ENCODE data around the gene ENOX1.
"Not testable (repeated sequence)": the region's sequence is repeated elsewhere in the genome, so short reads cannot be mapped to it uniquely, and the experiment has no call there.

ENOX1 gene

DNA sequence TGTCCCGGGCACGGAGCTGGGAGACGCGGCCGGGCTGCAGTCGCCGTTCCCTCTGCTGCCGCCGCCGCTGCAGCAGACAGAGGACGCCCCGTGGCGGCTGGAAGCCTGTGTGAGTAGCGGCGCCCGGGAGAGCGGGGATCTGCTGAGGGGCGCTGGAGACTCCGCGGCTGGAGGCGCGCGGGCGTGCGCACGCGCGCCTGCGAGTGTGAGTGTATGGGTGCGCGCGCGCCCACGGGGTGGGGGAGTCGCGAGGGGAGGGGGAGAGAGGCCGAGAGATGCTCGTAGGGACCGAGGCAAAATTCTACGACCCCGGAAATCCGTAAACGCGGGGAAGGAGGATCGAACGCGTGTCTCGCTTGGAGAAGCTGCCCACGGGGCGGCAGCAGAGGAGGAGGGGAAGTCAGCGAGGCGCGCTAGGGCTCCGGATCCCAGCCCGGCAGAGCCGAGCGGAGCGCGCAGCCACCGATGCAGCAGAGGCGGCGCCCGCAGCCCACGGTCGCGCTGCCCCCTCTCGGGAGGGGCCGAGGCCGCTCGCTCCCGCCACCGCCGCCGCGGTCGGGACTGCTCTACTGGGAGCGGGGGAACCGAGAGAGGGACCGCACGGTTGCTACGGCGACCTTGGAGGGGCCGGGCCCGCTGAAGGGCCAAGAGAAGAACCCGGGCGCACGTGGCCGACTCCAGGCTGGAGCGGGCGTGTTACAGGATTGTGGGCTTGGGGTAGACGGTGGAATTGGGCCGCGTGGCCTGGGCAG, at the start of gene ENOX1:
TSS of gene ENOX1 (minus strand) at position 207 of the 752 bp plus-strand sequence.
- peak; percentile 70 for DNase-seq (ENCODE audit: low spot score)

DNA sequence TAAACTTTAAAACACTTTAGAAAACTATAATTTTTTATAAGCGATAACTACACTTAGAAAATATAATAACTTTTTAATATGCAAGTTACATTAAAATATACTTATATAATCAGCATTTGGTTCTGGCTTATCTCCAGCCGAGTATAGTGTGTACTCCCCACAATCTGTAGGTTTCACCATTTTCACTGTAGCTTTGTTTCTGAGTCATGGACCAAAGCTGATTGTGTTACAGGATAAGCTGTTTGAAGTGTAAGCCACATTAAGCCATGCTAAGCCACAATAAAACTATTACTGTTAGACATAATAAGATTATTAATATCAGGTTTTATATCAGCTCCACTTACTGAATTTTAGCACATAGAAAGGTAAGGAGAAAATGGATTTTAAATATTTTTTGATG, 48.9 kb upstream of the ENOX1 start:
- DNase-seq (ENCODE audit: low spot score): no peak

DNA sequence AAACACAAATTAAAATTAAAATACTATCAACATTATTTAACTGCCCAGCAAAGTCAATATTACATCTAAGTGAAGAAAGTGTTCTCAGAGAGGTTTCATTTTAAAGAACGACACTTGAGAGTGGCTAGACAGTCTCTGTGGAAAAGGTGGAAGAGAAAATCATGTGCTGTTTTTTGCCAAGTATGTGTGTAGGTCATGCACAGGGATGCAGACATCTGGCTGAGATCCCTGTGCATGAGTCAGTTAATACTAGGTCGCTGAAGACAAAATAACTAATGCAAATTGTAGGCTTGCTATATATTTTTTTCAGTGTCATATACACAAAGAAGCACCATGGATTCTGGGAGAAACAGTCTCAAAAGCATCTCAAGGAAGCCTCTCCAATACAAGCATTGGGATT, 44.3 kb upstream of the ENOX1 start:
- no peak for DNase-seq (ENCODE audit: low spot score)

DNA sequence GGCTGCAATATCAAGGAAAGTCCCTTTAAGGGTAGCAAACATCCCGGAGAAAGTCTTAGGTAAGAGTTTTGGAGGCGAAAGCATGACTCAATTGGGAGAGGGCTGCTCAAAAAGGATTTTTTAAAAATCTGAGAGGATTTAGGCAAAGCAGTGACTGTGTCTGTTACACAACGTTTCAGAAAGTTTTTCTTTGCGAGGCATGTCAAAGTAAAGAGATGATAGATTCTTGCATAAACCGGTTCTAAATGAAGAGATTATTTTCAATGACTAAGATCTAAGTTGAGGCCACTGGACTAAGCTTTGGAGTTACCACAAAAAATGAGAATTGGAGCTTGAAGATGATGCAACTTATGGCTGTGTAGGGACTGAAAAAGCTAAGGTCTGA, 43.7 kb upstream of the ENOX1 start:
- no peak for DNase-seq (ENCODE audit: low spot score)

DNA sequence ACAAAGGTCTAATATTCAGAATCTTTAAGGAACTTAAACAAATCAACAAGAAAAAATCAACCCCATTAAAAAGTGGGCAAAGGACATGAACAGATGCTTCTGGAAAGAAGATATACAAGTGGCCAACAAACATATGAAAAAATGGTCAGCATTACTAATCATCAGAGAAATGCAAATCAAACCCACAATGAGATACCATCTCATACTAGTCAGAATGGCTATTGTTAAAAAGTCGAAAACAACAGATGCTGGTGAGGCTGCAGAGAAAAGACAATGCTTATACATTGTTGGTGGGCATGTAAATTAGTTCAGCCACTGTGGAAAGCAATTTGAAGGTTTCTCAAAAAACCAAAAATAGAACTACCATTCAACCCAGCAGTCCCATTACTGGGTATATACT, 37.9 kb upstream of the ENOX1 start:
- DNase-seq (ENCODE audit: low spot score): not testable (repeated sequence)

DNA sequence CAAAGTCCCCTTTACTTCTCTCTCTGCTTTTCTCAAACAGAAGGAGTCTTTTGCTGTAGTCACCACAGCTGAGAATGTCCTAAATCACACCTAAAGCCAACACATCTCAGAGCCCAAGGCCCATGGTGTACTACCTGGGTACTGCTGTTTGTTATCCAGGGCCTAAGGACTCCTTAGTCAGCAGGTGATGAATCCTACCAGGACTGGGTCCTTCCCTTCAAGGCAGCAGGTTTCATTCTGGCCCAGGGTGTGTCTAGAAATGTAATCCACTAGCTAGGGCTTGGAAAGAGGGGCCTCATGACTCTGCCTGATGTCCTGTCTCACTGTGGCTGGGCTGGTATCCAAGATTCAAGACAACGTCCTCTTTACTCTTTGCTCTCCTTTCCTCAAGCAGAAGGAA, 36.2 kb upstream of the ENOX1 start:
- DNase-seq (ENCODE audit: low spot score): no peak

DNA sequence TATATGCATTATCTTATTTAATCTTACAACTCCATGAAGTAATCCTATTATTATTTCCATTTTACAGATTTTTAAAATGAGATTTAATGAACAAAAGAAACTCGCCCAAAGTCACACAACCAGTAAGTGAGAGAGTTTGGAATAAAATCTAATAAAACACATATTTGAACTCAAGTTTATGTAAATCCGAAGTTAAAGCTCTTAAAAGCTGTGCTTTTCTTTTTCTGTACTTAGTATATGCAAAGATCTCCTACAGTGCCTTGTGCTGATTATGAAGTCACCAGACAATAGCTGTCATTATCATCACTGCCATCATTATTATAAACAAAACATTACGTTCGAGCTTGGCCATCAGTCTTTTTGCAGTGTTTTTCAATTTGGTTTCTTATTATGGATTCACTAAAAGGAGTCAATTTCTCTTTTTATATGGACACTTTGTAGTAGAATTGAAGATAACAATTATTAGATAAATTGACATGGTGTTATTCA, 29.7 kb upstream of the ENOX1 start:
- no peak for DNase-seq (ENCODE audit: low spot score)

DNA sequence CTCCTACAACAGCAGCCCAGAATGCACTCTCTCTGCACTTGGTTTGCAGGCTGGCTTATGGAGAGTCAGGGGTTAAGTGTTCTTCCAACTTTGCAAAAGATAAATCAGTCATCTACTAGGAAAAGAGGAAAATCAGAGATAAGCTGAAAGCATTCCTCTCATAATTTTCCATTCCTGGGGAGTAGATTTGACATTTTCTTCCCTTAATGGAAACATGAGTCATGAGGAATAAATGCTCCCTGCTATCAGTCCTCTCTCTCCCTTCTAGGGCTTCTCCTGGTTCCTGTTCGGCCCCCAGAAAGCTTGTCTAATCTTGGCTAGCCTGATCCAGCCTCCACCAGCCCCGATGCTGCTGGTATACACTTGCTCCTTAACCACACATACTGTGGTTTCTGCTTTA, 28.4 kb upstream of the ENOX1 start:
- peak; percentile 37 for DNase-seq (ENCODE audit: low spot score)

DNA sequence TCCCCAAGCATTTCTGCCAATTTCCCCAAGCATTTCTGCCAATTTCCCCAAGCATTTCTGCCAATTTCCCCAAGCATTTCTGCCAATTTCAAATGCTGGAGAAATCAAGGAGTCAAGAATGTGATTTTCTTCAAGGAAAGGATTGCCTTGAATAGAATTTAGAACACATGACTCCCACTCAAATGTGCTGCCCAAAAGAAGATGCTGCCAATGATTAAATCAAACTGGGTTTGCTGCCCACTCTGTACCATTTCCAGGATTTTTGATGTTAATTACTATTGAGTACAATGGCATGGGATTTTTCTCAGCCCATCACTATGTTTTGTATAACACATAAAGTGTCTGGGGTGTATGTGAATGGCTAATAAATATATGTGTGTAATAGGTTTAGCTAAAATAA, 21.9 kb upstream of the ENOX1 start:
- no peak for DNase-seq (ENCODE audit: low spot score)

DNA sequence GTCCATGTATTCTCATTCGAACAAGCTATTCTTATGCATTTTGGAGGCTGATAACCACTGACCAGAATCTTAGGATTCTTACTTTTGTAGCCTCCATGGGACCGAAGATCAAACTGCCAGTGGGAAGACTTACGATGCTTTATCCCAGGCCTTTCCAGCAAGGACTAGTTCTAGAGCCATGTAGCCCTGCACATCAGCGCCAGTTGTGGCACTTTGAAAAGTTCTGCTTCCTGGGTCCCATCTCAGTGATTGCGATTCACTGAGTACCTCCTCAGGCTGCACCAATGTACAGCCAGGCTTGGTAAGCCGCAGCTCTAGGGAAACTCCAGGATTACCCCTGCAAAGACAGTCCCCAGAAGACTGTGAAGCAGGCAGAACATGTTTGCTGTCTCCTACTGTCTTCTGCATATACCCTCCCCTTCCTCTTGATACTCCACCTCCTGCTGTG, 18.9 kb upstream of the ENOX1 start:
- peak; percentile 51 for DNase-seq (ENCODE audit: low spot score)

DNA sequence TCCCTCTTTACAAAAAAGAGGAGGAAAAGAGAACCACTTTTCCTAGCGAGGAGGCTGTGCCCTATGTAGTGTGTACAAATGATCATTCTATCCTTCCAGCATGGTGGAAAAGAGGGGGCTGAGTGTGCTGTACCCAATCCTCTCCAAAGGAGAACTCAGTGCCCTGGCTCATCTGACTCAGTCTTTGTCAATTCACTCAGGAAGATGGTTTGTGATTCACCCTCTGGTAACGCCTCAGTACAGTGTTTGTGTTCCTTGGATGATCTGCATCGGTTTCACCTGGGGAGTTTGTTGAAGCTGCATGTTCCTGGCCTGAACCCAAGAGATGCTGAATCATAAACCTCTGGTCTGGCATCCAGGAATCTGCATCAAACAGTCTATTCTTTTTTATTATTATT, 18.3 kb upstream of the ENOX1 start:
- DNase-seq (ENCODE audit: low spot score): peak; percentile 98

DNA sequence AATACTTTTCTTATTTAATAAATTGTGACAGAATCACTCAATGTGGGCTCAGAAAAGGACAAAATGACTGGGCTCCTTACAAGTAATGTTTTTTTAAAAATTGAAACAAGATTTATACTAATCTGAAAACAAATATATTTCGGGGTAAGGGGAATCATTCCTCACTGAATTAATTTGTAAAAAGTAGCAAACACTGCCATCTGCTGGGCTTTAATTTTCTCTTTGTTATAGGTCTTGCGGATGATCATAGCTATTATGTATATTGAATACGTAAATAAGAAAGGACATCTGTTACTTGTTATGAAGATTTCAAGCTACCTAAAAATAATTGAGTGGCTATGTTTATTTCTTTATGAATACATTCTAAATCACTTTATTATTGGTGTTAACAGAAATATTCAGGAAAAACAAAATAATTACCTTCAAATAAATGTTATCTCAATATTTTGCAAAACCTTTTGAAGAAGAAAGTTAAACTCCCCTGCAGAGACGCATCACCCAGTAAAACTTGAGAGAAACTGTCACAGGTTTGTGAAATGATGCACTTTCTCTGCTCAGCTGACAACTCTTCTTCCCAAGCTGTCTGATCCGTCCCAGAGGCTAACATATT, 17.8 kb upstream of the ENOX1 start:
- DNase-seq (ENCODE audit: low spot score): peak; percentile 68

DNA sequence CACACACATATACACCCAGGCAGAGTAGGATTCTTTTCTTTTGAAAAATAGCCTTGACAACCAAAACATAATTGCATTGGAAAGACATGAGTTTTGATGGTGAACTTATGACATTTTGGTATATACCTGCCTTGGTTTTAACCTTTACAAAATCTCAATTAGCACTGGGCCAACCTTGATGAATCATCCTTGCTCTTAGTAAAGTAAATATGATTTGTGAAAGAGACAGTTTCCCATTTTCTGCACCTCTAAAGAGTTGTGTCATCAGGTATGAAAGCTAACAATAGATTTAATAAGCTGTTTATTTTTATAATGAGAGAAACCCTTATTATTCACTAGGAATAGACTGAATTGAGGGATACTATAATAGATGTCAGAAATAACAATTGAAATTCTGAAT, 15.7 kb upstream of the ENOX1 start:
- DNase-seq (ENCODE audit: low spot score): no peak

DNA sequence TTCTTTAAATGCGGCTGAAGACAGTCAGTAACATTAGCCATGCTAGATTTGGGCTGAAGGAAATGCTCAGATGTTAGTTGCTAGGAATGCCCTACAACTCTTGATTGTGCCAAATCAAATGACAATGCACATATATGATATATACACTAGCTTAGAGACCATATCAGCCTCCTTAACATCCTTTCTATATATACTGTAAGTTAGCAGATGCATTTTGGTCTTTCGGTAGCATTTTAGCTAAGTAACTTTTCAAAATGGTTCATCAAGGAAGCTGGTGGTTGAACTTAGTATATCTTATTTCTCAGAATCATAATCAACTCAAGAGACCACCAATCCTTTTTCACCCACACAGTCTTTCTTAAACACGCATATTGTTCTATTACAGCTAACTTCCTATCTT, 14.1 kb upstream of the ENOX1 start:
- DNase-seq (ENCODE audit: low spot score): no peak

DNA sequence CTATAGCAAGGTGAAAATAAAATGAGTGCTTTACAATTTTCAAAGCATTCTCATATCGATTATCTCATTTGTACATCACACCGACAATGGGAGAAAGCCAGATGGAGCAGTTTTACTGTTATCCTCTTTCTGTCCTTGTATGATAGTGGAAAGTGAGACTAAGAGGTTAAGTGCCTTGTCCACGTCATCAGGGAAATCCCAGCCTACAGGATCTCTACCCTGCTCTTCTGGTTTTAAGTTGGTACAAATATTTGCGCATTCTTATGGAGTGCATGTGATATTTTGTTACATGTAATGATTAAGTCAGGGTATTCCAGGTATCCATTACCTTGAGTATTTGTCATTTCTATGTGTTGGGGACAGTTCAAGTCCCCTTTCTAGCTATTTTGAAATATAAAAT, 12.4 kb upstream of the ENOX1 start:
- peak; percentile 47 for DNase-seq (ENCODE audit: low spot score)

DNA sequence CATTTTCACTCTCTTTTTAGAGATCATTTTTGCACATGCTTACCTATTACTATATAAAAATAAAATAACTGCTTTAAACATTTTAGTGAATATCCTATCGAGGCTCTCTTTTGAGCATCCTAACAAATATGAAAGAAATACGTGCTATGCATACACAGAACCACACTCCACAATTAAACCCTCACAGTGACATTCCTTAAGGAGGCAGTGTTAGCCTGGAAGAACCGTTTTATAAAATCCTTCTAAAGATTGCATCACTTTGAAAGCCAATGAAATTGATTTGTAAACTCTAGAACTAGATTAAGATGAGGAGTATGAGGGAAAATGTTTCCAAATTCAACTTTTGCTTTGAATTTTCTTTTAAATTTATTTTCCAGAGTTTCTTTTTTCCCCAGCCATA, 11.1 kb upstream of the ENOX1 start:
- no peak for DNase-seq (ENCODE audit: low spot score)

DNA sequence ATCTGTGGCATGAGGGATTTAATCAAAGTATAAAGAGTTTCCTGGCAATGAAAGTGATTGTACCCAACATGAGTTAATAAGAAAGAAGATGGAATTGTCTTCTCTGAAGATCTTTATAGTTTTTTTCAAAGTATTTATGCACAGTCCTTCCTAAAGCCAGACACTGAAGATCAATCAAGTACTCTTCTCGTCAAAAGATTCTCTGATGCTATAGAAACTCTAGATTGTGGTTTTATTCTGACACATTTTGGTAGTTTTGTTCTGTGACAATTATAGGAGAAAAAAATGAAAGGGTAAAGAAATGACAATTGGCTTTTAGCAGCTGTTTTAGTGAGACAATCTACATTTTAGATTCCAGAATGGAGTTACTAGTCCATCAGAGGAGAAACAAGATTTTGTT, 10.4 kb upstream of the ENOX1 start:
- DNase-seq (ENCODE audit: low spot score): no peak

DNA sequence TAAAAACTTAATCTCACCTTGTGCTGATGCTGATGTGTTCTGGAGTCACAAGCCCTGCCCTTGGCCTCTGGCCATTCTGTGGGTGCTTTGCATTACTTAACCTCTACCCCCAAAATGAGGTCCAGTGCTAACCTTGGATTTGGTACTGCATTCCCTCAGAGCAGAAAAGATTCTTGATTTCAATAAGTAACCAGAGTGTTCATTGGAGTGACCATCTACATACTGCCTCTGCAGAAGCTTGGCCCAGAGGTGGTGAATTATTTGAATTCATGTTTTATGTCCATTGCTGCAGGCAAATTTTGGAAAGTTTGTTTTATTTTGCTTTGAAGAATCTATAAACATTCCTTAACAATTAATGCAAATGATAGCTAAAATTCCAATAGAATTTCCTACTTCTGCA, 7.6 kb upstream of the ENOX1 start:
- DNase-seq (ENCODE audit: low spot score): no peak

DNA sequence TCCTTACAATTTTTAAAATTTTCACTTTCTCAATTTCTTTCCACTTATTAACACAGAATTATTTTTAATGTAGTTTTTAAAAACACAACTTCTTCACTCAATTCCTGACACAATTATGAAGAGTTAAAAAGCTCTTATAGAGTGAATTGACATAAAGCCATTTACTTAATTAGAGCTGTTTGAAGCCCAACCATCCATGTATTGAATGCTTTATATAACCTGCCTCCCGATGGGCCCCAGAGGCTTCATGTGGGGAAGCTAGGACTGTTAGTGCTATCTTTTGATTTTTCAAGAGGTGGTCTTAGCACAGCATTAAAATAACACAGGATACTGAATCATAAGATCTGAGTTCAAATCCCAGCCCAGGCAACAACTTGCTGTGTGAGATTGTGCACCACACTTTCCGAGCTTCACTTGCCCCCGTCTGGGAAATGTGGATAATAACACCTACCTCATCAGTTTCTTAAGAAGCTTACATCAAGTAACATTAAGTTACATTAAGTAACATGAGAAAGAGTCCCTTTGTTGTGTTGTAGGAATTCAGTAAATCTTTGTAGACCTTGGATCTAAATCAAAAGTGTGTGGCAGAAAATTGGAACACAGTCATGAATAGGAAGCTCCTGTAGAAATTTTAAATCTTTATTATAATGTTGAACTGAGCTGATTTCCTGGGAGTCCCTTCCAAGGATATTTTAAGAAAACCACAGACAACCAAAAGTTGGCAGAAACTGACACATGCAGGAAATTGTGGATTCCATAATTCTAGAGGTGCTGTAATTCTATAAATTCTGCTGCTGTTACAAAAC, 5.5 kb upstream of the ENOX1 start:
- no peak for DNase-seq (ENCODE audit: low spot score)

DNA sequence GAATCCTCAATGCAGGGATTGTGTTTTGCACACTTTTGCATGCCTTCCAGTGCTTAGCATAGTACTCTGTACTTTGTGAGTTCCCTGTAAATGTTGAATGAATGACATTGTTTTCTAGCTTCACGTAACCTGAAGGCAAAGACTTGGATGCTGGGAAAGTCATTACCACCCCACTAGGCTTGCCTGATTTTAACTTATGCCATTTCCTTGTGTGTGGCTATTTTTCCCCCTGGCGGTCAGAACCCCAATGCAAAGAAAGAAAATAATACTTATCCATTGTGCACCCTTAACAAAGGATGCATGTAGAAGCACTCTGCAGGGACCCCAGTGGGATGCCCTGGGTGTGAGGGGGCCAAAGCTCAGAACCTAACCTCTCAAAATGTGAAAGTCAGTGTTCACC, 1.2 kb upstream of the ENOX1 start:
- peak; percentile 54 for DNase-seq (ENCODE audit: low spot score)

DNA sequence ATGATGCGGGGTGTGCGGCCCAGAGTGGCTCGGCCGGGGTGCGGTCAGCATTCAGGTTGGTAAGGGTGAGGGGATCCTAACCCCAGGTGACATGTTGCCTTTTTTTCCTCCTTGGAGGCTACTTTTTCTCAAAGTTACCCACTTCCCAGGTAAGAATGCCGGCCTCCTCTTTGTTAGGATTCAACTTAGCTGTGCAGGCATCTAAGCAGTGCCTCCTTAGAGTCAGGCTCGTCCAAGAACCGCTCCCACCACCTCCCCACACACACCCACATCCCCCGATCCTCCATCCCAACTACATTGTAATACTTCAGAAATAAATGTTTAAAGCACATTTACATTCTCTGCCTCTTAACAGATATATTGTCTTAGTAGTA, 733 bp upstream of the ENOX1 start:
- no peak for DNase-seq (ENCODE audit: low spot score)

DNA sequence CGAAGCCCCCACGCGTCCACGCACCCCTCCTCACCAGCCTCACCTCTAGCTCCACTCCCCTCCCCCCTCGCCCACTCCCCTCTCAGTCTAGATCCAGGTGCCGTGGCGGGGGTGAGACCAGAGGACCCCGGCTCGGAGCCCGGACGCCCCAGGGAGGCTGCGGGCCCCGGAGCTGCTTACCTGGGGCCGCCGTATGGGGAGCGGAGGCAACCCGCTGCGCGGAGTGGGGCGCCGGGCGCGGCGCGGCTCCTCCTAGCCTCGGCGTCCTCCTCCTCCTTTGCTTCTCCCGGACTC, 353 bp downstream of the ENOX1 start:
- no peak for DNase-seq (ENCODE audit: low spot score)

Data from kidney tubule cell (primary cell).